ENCODE data around the gene DOK5. TPM values are rescaled to one million over a fixed set of nuclear protein-coding genes. Genes with fewer than 3 reads are reported as not detected.

Gene DOK5
- total RNA-seq, 1 experiment from 2014 or later = not detected

GRCh38 chr20:54605319-54605718, 129.9 kb downstream of the DOK5 start:
- no peaks in the 10 kb centered on the region for H3K9me2 ChIP-seq (replicated peaks; ENCODE audit: insufficient read depth, low read length)
- no peak overlapping the region for H3K4me2 ChIP-seq (ENCODE audit: low read depth, low read length, poor library complexity, severe bottlenecking)

DNA sequence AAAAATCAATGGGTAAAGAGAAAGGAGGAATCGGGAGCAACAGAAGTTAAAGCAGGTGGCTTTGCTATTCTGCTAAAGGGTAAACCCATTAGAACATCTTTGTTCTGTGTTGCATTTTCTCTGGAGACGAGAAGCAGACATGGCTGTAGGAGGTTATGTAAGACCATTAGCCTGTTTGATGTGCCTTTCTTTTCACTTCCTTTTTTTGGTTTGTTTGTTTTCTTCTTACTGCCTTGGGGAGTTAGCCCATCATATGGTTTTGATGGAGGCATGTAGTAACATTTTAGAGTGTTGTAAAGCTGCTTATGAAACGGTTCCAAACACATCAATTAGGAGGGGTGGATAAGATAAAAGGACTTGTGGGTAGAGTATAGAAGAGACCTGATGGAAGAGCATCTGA, 131.0 kb downstream of the DOK5 start:
- H3K4me2 ChIP-seq (ENCODE audit: low read depth, low read length, poor library complexity, severe bottlenecking) = no peak overlapping the region
- no peaks in the 10 kb centered on the region for H3K36me3 ChIP-seq (ENCODE audit: insufficient read depth, low read length)
- no peak overlapping the region for H2AFZ ChIP-seq (ENCODE audit: low read length)
- no peaks in the 10 kb centered on the region for H3K27me3 ChIP-seq (ENCODE audit: low read length)
- H4K20me1 ChIP-seq (ENCODE audit: insufficient read depth, low read depth, low read length) = no peaks in the 10 kb centered on the region
- H3K9ac ChIP-seq (ENCODE audit: low read length) = no peak overlapping the region
- no peak overlapping the region for H3K27ac ChIP-seq (ENCODE audit: low read length)
- H3K79me2 ChIP-seq (ENCODE audit: low read length) = no peaks in the 10 kb centered on the region
- DNase-seq = no peak
- no peaks in the 10 kb centered on the region for H3K4me1 ChIP-seq (ENCODE audit: low read length)
- H3K9me2 ChIP-seq (replicated peaks; ENCODE audit: insufficient read depth, low read length) = no peaks in the 10 kb centered on the region
- peaks cover 9% of the 10 kb centered on the region; the same call in 1 of the 2 replicates for H3K9me3 ChIP-seq (ENCODE audit: low read length)
- no peak overlapping the region for H3K4me3 ChIP-seq (ENCODE audit: low read length)

More at GRCh38 chr20:54605319-54605718, 129.9 kb downstream of the DOK5 start:
- DNase-seq = no peak
- Histone ChIP-seq H3K27me3 (ENCODE audit: low read length) (no peaks in the 10 kb centered on the region), H3K4me3 (ENCODE audit: low read length) (no peak overlapping the region), H3K27ac (ENCODE audit: low read length) (no peak overlapping the region), H2AFZ (ENCODE audit: low read length) (no peak overlapping the region), H3K79me2 (ENCODE audit: low read length) (no peaks in the 10 kb centered on the region), H4K20me1 (ENCODE audit: insufficient read depth, low read depth, low read length) (no peaks in the 10 kb centered on the region), H3K9me3 (ENCODE audit: low read length) (peaks cover 9% of the 10 kb centered on the region; the same call in 1 of the 2 replicates), H3K4me1 (ENCODE audit: low read length) (no peaks in the 10 kb centered on the region), H3K36me3 (ENCODE audit: insufficient read depth, low read length) (no peaks in the 10 kb centered on the region), H3K9ac (ENCODE audit: low read length) (no peak overlapping the region)

DNA sequence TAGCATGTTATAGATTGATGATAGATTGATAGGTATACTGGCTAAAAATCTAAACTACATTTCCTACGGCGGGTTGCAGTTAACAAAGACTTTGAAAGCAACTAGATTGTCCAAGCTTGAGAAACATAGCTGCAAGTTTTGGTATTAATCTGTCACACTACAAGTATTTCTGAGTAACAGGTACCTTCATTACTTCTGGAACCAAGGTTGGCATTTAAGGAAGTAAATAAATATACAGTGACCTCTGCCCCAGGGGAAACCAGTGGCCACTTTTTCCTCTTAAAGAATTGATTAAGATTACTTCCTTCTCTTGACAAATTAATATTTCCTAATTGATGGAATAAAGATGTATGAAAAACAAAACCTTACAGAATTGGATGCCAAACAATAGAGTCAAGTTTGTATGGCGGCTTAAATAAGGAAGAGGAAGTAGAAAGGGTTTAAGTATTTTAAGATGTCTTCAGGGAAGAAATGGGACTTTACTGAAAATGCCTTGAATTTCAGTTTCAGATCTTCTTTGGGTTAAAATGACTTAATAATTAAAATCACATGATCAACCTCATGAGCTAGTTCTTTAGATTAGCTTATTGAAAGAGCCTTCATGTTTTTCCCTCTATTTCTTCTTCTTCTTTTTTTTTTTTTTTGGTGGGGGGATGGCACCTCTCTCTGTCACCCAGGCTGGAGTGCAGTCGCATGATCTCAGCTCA, 132.8 kb downstream of the DOK5 start:
- Histone ChIP-seq H3K9ac (ENCODE audit: low read length) (no peak overlapping the region), H3K9me2 (replicated peaks; ENCODE audit: insufficient read depth, low read length) (no peaks in the 10 kb centered on the region), H3K36me3 (ENCODE audit: insufficient read depth, low read length) (no peaks in the 10 kb centered on the region), H3K79me2 (ENCODE audit: low read length) (no peaks in the 10 kb centered on the region), H3K4me2 (ENCODE audit: low read depth, low read length, poor library complexity, severe bottlenecking) (no peak overlapping the region), H4K20me1 (ENCODE audit: insufficient read depth, low read depth, low read length) (no peaks in the 10 kb centered on the region), H3K9me3 (ENCODE audit: low read length) (peaks cover 9% of the 10 kb centered on the region; the same call in 1 of the 2 replicates), H3K27ac (ENCODE audit: low read length) (no peak overlapping the region), H3K27me3 (ENCODE audit: low read length) (no peaks in the 10 kb centered on the region), H3K4me3 (ENCODE audit: low read length) (no peak overlapping the region), H2AFZ (ENCODE audit: low read length) (no peak overlapping the region), H3K4me1 (ENCODE audit: low read length) (no peaks in the 10 kb centered on the region)
- DNase-seq = no peak

- Histone ChIP-seq H4K20me1 (ENCODE audit: insufficient read depth, low read depth, low read length) (no peaks in the 10 kb centered on the region), H3K9me3 (ENCODE audit: low read length) (peaks cover 9% of the 10 kb centered on the region; the same call in 1 of the 2 replicates), H3K4me3 (ENCODE audit: low read length) (no peak overlapping the region), H3K4me2 (ENCODE audit: low read depth, low read length, poor library complexity, severe bottlenecking) (no peak overlapping the region), H3K79me2 (ENCODE audit: low read length) (no peaks in the 10 kb centered on the region), H3K27me3 (ENCODE audit: low read length) (no peaks in the 10 kb centered on the region), H3K36me3 (ENCODE audit: insufficient read depth, low read length) (no peaks in the 10 kb centered on the region), H3K9ac (ENCODE audit: low read length) (no peak overlapping the region), H3K27ac (ENCODE audit: low read length) (no peak overlapping the region), H3K9me2 (replicated peaks; ENCODE audit: insufficient read depth, low read length) (no peaks in the 10 kb centered on the region), H2AFZ (ENCODE audit: low read length) (no peak overlapping the region), H3K4me1 (ENCODE audit: low read length) (no peaks in the 10 kb centered on the region)
- no peak for DNase-seq
These were observed 133.6 kb downstream of the DOK5 start for GRCh38 chr20:54608943-54609342.

- H3K79me2 ChIP-seq (ENCODE audit: low read length) = no peaks in the 10 kb centered on the region
- H3K9ac ChIP-seq (ENCODE audit: low read length) = no peak overlapping the region
These were observed 136.5 kb downstream of the DOK5 start for GRCh38 chr20:54611708-54612412.

GRCh38 chr20:54618412-54618811, 143.0 kb downstream of the DOK5 start:
- no peak for DNase-seq
- no peaks in the 10 kb centered on the region for H3K4me1 ChIP-seq (ENCODE audit: low read length)
- no peak overlapping the region for H3K9ac ChIP-seq (ENCODE audit: low read length)
- H3K4me2 ChIP-seq (ENCODE audit: low read depth, low read length, poor library complexity, severe bottlenecking) = no peak overlapping the region
- H2AFZ ChIP-seq (ENCODE audit: low read length) = no peak overlapping the region
- H4K20me1 ChIP-seq (ENCODE audit: insufficient read depth, low read depth, low read length) = no peaks in the 10 kb centered on the region
- no peak overlapping the region for H3K4me3 ChIP-seq (ENCODE audit: low read length)
- no peaks in the 10 kb centered on the region for H3K79me2 ChIP-seq (ENCODE audit: low read length)
- no peaks in the 10 kb centered on the region for H3K27me3 ChIP-seq (ENCODE audit: low read length)
- H3K27ac ChIP-seq (ENCODE audit: low read length) = no peak overlapping the region
- H3K9me3 ChIP-seq (ENCODE audit: low read length) = no peaks in the 10 kb centered on the region
- no peaks in the 10 kb centered on the region for H3K36me3 ChIP-seq (ENCODE audit: insufficient read depth, low read length)
- no peaks in the 10 kb centered on the region for H3K9me2 ChIP-seq (replicated peaks; ENCODE audit: insufficient read depth, low read length)

More at GRCh38 chr20:54611708-54612412, 136.5 kb downstream of the DOK5 start:
- Histone ChIP-seq H2AFZ (ENCODE audit: low read length) (no peak overlapping the region), H3K4me2 (ENCODE audit: low read depth, low read length, poor library complexity, severe bottlenecking) (no peak overlapping the region), H3K36me3 (ENCODE audit: insufficient read depth, low read length) (no peaks in the 10 kb centered on the region), H3K27ac (ENCODE audit: low read length) (no peak overlapping the region), H4K20me1 (ENCODE audit: insufficient read depth, low read depth, low read length) (no peaks in the 10 kb centered on the region), H3K9me3 (ENCODE audit: low read length) (0 out of 2 replicates have a peak, but pooled peaks cover 8% of the 10 kb centered on the region), H3K4me3 (ENCODE audit: low read length) (no peak overlapping the region), H3K9me2 (replicated peaks; ENCODE audit: insufficient read depth, low read length) (no peaks in the 10 kb centered on the region), H3K27me3 (ENCODE audit: low read length) (no peaks in the 10 kb centered on the region), H3K4me1 (ENCODE audit: low read length) (no peaks in the 10 kb centered on the region)
- DNase-seq = no peak

- no peaks in the 10 kb centered on the region for H3K4me1 ChIP-seq (ENCODE audit: low read length)
- no peak overlapping the region for H2AFZ ChIP-seq (ENCODE audit: low read length)
- no peak overlapping the region for H3K9ac ChIP-seq (ENCODE audit: low read length)
- H3K27ac ChIP-seq (ENCODE audit: low read length) = no peak overlapping the region
- DNase-seq = no peak
- no peak overlapping the region for H3K4me2 ChIP-seq (ENCODE audit: low read depth, low read length, poor library complexity, severe bottlenecking)
- H3K4me3 ChIP-seq (ENCODE audit: low read length) = no peak overlapping the region
- H3K79me2 ChIP-seq (ENCODE audit: low read length) = no peaks in the 10 kb centered on the region
- H3K9me3 ChIP-seq (ENCODE audit: low read length) = no peaks in the 10 kb centered on the region
- H4K20me1 ChIP-seq (ENCODE audit: insufficient read depth, low read depth, low read length) = no peaks in the 10 kb centered on the region
- H3K27me3 ChIP-seq (ENCODE audit: low read length) = no peaks in the 10 kb centered on the region
- no peaks in the 10 kb centered on the region for H3K36me3 ChIP-seq (ENCODE audit: insufficient read depth, low read length)
- H3K9me2 ChIP-seq (replicated peaks; ENCODE audit: insufficient read depth, low read length) = no peaks in the 10 kb centered on the region
These were observed 143.8 kb downstream of the DOK5 start for GRCh38 chr20:54619181-54619580.

DNA sequence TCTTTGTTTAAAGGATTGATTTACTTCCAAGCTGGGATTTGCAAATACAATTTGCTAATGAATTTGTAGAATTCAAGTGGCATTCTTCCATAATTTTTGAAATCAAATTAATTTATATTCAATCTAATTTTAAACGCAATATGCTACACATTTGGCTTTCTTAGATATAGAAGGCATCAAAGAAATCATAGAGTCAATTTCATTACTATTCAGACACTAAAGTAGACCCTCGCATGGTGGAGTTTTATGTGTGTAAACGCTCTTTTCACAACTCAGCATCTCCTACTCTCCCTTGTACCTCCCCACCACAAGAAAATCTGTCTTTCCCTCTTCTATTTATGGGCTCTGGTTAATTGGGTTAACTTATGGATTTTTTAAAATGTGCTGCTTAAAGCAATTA, 144.3 kb downstream of the DOK5 start:
- H3K9me2 ChIP-seq (replicated peaks; ENCODE audit: insufficient read depth, low read length) = no peaks in the 10 kb centered on the region
- H3K27me3 ChIP-seq (ENCODE audit: low read length) = no peaks in the 10 kb centered on the region
- H3K36me3 ChIP-seq (ENCODE audit: insufficient read depth, low read length) = no peaks in the 10 kb centered on the region
- H3K4me3 ChIP-seq (ENCODE audit: low read length) = no peak overlapping the region
- no peaks in the 10 kb centered on the region for H3K4me1 ChIP-seq (ENCODE audit: low read length)
- DNase-seq = no peak
- H3K27ac ChIP-seq (ENCODE audit: low read length) = no peak overlapping the region
- no peak overlapping the region for H3K4me2 ChIP-seq (ENCODE audit: low read depth, low read length, poor library complexity, severe bottlenecking)
- H4K20me1 ChIP-seq (ENCODE audit: insufficient read depth, low read depth, low read length) = no peaks in the 10 kb centered on the region
- no peak overlapping the region for H3K9ac ChIP-seq (ENCODE audit: low read length)
- no peaks in the 10 kb centered on the region for H3K9me3 ChIP-seq (ENCODE audit: low read length)
- H3K79me2 ChIP-seq (ENCODE audit: low read length) = no peaks in the 10 kb centered on the region
- no peak overlapping the region for H2AFZ ChIP-seq (ENCODE audit: low read length)
